ENCODE data around the gene MYO16. TPM values are rescaled to one million over a fixed set of nuclear protein-coding genes. Genes with fewer than 3 reads are reported as not detected.

MYO16 gene
- total and polyA plus RNA-seq, 7 donors, result 0.01 to 0.46 (median 0.30) TPM

GRCh38 chr13:109254274-109254673 is 624.9 kb downstream of the MYO16 start:
- TF ChIP-seq, protein P1, sequence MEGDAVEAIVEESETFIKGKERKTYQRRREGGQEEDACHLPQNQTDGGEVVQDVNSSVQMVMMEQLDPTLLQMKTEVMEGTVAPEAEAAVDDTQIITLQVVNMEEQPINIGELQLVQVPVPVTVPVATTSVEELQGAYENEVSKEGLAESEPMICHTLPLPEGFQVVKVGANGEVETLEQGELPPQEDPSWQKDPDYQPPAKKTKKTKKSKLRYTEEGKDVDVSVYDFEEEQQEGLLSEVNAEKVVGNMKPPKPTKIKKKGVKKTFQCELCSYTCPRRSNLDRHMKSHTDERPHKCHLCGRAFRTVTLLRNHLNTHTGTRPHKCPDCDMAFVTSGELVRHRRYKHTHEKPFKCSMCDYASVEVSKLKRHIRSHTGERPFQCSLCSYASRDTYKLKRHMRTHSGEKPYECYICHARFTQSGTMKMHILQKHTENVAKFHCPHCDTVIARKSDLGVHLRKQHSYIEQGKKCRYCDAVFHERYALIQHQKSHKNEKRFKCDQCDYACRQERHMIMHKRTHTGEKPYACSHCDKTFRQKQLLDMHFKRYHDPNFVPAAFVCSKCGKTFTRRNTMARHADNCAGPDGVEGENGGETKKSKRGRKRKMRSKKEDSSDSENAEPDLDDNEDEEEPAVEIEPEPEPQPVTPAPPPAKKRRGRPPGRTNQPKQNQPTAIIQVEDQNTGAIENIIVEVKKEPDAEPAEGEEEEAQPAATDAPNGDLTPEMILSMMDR (IDR thresholded peaks at IDR 0.05), result no peak
- no peak overlapping the region for H3K27ac ChIP-seq
- no peaks in the 10 kb centered on the region for H3K36me3 ChIP-seq (ENCODE audit: insufficient read depth in 1 of 2, low read depth in 1 of 2)
- H3K27me3 ChIP-seq (ENCODE audit: insufficient read depth in 3 of 3, low read length in 2 of 3), result no peaks in the 10 kb centered on the region
- ATAC-seq (no peak), DNase-seq (no peak)
- no peaks in the 10 kb centered on the region for H3K9me3 ChIP-seq
- intact Hi-C loops (cut with DNase I), result no loop called here
- 16 to 37% (median 26%) methylated on average over 1 of the region's 1 CpG for WGBS, 3 donors
- H3K4me3 ChIP-seq, result no peak overlapping the region
- no peaks in the 10 kb centered on the region for H3K4me1 ChIP-seq

DNA sequence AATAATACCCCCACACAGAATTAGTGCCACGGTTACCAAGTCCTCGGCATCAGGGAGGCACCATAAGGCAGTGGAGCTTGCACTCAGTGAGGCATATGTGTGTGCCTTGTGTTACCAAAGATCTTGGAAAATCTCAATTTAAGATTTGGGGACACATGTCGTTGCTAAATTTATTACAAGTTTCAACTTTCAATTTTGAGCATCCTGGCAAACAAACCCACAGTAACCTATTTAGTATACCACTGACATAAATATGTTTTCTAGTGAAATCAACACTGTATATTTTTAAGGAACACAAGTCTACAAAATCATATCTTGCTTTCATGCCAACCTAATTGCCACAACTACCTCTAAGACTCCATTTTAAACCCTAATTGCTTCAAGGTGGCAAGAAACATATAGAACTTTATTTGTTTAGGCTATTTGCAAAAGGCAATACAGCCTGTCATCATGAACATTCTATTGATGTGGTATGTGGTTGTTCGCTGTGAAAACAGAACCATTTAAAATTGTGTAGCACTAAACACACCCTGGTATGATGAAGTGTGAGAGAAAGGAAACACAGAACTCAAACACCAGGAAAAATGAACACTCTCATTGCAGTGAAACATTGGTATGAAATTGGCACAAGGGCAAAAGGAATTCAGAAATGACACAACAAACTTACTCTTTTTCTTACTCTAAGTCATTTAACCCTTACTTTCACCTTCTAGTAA is 625.9 kb downstream of the MYO16 start:
- no peak for ATAC-seq
- WGBS, 3 donors, result 76 to 83% (median 79%) methylated on average over 4 of the region's 4 CpGs
- intact Hi-C loops (cut with DNase I), result no loop called here

DNA sequence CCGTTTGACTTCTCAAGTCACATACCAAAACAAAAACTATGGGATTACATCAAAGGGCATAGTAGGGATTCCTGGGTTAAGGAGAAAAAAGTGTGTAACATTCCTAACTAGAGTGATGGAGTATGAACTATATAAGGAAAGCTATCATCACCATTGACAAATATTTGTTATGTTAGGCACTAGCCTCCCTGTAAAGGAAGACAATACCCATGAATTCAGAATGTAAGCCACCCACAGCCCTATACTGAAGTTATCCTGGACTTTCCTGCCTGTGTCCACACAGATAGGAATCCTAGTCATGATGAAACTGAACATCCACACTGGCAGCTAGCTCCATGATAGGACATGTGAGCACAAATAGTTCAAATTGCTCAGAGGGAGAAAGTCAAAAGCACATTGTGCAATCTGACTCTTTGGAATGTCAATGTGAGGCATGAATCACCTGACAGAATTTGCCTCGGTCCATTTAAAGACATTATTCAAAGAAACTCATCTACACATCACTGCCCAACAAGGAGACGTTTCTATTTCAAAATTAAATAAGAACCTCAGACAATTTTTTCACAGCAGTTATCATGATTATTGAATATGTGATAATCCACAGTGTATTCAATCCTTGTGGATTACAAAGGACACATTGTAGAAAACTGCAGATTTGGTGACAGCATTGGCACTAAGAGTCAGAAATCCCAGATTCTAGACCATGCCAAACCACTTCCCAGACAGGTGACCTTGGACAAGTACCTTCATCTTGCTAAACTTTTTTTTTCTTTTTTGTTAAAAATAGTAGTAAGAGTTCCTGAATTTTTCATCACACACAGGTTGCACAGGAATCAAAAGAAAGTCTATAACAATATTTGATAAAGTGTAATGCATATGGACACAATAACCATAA is 627.7 kb downstream of the MYO16 start:
- no peak for DNase-seq
- H3K27ac ChIP-seq, result peak overlapping the region; percentile 47

More for the DNA sequence above, 625.9 kb downstream of the MYO16 start:
- Histone ChIP-seq H3K4me3 (no peak overlapping the region), H3K36me3 (ENCODE audit: insufficient read depth in 1 of 2, low read depth in 1 of 2) (no peaks in the 10 kb centered on the region), H3K9me3 (no peaks in the 10 kb centered on the region), H3K4me1 (no peaks in the 10 kb centered on the region), H3K27me3 (ENCODE audit: insufficient read depth in 3 of 3, low read length in 2 of 3) (no peaks in the 10 kb centered on the region), H3K27ac (no peak overlapping the region)
- TF ChIP-seq, protein P1 (IDR thresholded peaks at IDR 0.05), result no peak
- no peak for DNase-seq

More for the DNA sequence above, 627.7 kb downstream of the MYO16 start:
- H3K4me1 ChIP-seq, result no peaks in the 10 kb centered on the region
- H3K36me3 ChIP-seq (ENCODE audit: insufficient read depth in 1 of 2, low read depth in 1 of 2), result no peaks in the 10 kb centered on the region
- H3K27me3 ChIP-seq (ENCODE audit: insufficient read depth in 3 of 3, low read length in 2 of 3), result no peaks in the 10 kb centered on the region
- H3K4me3 ChIP-seq, result no peak overlapping the region
- peak; percentile 88 to 99 (median 96) for ATAC-seq
- WGBS, 3 donors, result 8 to 13% (median 10%) methylated on average over 3 of the region's 3 CpGs
- no peaks in the 10 kb centered on the region for H3K9me3 ChIP-seq
- intact Hi-C loops (cut with DNase I), result no loop called here
- TF ChIP-seq, protein P1 (IDR thresholded peaks at IDR 0.05), result no peak

Data from psoas muscle (tissue), 8 donors.